ENCODE results near the gene PITPNB.

GRCh38 chr22:27842669-27843431, 76.2 kb downstream of the PITPNB start:
- no peak for TF ChIP-seq CTCF (IDR thresholded peaks at IDR 0.05)
- TF ChIP-seq POLR2A (IDR thresholded peaks at IDR 0.05): no peak

Measured in testis (tissue), 2 donors.